Measurements from ENCODE around the gene RPS27L.
A peak's percentile ranks its signal among the peaks of the same experiment; 100 is the strongest.

The RPS27L gene

DNA sequence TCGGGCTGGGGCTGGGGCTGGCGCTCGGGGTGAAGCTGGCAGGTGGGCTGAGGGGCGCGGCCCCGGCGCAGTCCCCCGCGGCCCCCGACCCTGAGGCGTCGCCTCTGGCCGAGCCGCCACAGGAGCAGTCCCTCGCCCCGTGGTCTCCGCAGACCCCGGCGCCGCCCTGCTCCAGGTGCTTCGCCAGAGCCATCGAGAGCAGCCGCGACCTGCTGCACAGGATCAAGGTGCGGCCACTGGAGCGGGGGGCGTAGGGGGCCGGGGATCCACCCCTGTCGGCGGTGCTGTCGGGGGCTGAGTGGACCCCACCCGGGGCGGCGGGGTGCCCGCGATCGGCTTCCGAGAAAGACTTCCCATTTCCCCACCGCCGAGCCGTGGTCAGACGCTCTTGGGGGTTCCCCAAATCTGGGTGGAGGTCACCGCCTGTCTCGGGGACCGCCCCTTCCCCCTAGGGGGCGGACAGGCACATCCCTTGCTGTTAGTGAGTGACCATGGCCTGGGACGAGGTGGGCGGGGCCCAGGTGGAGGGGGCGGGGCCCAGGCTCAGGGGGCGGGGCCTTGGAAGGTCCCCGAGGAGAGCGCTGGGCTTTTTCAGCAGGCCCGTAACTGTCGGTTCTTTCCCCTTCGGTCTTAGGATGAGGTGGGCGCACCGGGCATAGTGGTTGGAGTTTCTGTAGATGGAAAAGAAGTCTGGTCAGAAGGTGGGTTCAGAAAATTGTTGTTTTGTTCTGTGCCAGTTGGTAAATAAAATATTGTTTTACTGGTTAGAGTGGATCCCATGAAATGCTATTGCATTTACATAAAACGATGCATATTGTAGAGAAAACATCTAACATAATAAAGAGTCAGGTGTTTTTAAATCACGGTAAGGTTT lies 35.0 kb downstream of the RPS27L start:
- Histone ChIP-seq H4K20me1 (peaks cover 0 to 46% (median 0%) of the 10 kb centered on the region in 11 experiments; a peak in 5 of 22 replicates), H3K9me3 (replicated peaks in 1 of 11) (peaks cover 25 to 35% (median 33%) of the 10 kb centered on the region in 11 experiments), H3K36me3 (peaks cover 0 to 39% (median 7%) of the 10 kb centered on the region in 11 experiments; a peak in 14 of 22 replicates), H3K27me3 (no peaks in the 10 kb centered on the region), H3K9ac (peak overlapping the region; percentile 74 to 99 (median 86)), H3K4me3 (peak overlapping the region; percentile 83 to 99 (median 94)), H3K27ac (peak overlapping the region; percentile 56 to 99 (median 77)), H3K4me1 (peaks cover 7 to 31% (median 15%) of the 10 kb centered on the region in 10 experiments; a peak in 17 of 20 replicates), H3K4me2 (peak overlapping the region; percentile 75 to 93 (median 86))
- no peak for TF ChIP-seq Cebpa-rat (IDR thresholded peaks at IDR 0.05)

DNA sequence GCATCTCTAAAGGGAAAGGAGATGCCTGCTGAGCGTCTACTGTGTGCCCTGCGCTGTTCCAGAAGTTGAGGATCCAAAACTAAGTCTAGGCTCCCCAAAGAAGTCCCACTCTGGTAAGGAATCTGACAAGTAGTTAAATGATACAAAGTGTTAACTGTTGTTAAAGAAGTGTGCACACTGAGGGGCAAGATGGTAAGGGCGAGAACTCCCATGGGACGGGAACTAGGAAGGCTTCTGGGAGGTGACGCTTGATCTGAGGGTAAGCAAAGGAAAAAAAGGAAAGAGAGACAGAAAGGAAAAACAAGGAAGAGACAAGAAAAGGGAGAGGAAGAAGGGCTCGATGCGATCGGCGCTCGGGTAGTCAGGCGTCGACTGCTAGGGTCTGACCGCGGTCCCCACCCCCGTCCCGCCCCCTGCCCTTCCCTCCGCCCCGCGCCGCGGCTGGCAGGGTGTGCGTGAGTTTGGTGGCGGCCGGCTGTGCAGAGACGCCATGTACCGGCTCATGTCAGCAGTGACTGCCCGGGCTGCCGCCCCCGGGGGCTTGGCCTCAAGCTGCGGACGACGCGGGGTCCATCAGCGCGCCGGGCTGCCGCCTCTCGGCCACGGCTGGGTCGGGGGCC lies 35.8 kb downstream of the RPS27L start, which contains the start of gene LACTB:
Gene LACTB (plus strand): TSS at position 480 of the 620 bp plus-strand sequence. CDS start 11 bp downstream, at position 491.
- H3K4me2 ChIP-seq: peak within 1 kb of the TSS; percentile 75 to 93 (median 86)
- peaks cover 0 to 32% (median 7%) of the 10 kb centered on the region in 11 experiments; a peak in 11 of 22 replicates for H3K36me3 ChIP-seq
- H3K9ac ChIP-seq: peak within 1 kb of the TSS; percentile 74 to 99 (median 86)
- peak within 1 kb of the TSS; percentile 83 to 99 (median 94) for H3K4me3 ChIP-seq
- peaks cover 7 to 25% (median 15%) of the 10 kb centered on the region in 10 experiments; a peak in 16 of 20 replicates for H3K4me1 ChIP-seq
- no peak for TF ChIP-seq Cebpa-rat (IDR thresholded peaks at IDR 0.05)
- H3K9me3 ChIP-seq (replicated peaks in 1 of 11): peaks cover 25 to 35% (median 33%) of the 10 kb centered on the region in 11 experiments
- peak within 1 kb of the TSS; percentile 56 to 99 (median 78) for H3K27ac ChIP-seq
- H4K20me1 ChIP-seq: peaks cover 0 to 39% (median 0%) of the 10 kb centered on the region in 11 experiments; a peak in 5 of 22 replicates
- H3K27me3 ChIP-seq: no peaks in the 10 kb centered on the region

GRCh38 chr15:63118854-63119253 lies 38.4 kb downstream of the RPS27L start:
- Histone ChIP-seq H3K9me3 (replicated peaks in 1 of 11) (peaks cover 25 to 35% (median 33%) of the 10 kb centered on the region in 11 experiments), H3K27me3 (no peaks in the 10 kb centered on the region), H3K27ac (no peak overlapping the region), H3K36me3 (peaks cover 0 to 12% (median 0%) of the 10 kb centered on the region in 11 experiments; a peak in 4 of 22 replicates), H3K4me2 (no peak overlapping the region), H3K4me3 (no peak overlapping the region), H4K20me1 (peaks cover 0 to 12% (median 0%) of the 10 kb centered on the region in 11 experiments; a peak in 5 of 22 replicates), H3K9ac (no peak overlapping the region), H3K4me1 (peaks cover 7 to 12% (median 10%) of the 10 kb centered on the region in 10 experiments; a peak in 15 of 20 replicates)
- TF ChIP-seq Cebpa-rat (IDR thresholded peaks at IDR 0.05): no peak

GRCh38 chr15:63114465-63114864 lies 42.8 kb downstream of the RPS27L start:
- no peak overlapping the region for H3K9ac ChIP-seq
- H3K4me3 ChIP-seq: no peak overlapping the region
- H3K4me2 ChIP-seq: no peak overlapping the region
- H3K27ac ChIP-seq: no peak overlapping the region
- peaks cover 0 to 20% (median 0%) of the 10 kb centered on the region in 10 experiments; a peak in 6 of 20 replicates for H3K4me1 ChIP-seq
- H4K20me1 ChIP-seq: no peaks in the 10 kb centered on the region
- H3K36me3 ChIP-seq: peaks cover 0 to 4% (median 0%) of the 10 kb centered on the region in 11 experiments; a peak in 2 of 22 replicates
- no peaks in the 10 kb centered on the region for H3K27me3 ChIP-seq
- peaks cover 8 to 16% (median 14%) of the 10 kb centered on the region in 11 experiments for H3K9me3 ChIP-seq (replicated peaks in 1 of 11)
- TF ChIP-seq Cebpa-rat (IDR thresholded peaks at IDR 0.05): no peak

DNA sequence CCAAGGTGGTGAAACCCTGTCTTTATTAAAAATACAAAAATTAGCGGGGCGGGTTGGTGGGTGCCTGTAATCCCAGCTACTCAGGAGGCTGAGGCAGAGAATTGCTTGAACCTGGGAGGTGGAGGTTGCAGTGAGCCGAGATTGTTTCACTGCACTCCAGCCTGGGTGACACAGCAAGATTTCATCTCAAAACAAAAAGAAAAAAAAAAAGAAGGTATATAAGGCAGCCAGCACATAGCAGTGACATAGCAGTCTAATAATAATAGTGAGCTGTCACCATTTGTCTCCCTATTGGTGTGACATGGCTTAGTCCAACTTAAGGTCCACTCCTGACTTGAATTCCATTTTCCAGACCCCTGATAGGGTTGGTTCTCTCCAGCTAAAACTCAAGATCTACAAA lies 44.4 kb downstream of the RPS27L start:
- Histone ChIP-seq H3K4me3 (no peak overlapping the region), H3K27me3 (no peaks in the 10 kb centered on the region), H4K20me1 (no peaks in the 10 kb centered on the region), H3K27ac (no peak overlapping the region), H3K9me3 (replicated peaks in 1 of 11) (peaks cover 0 to under 1% (median 0%) of the 10 kb centered on the region in 11 experiments; a peak in 1 of 22 replicates), H3K9ac (no peak overlapping the region), H3K36me3 (no peaks in the 10 kb centered on the region), H3K4me1 (peaks cover 0 to 16% (median 0%) of the 10 kb centered on the region in 10 experiments; a peak in 6 of 20 replicates), H3K4me2 (no peak overlapping the region)
- TF ChIP-seq Cebpa-rat (IDR thresholded peaks at IDR 0.05): no peak

GRCh38 chr15:63111481-63111880 lies 45.8 kb downstream of the RPS27L start:
- no peak overlapping the region for H3K27ac ChIP-seq
- H3K4me1 ChIP-seq: peaks cover 0 to 14% (median 0%) of the 10 kb centered on the region in 10 experiments; a peak in 6 of 20 replicates
- peaks cover 0 to 8% (median 4%) of the 10 kb centered on the region in 11 experiments; a peak in 15 of 22 replicates for H3K9me3 ChIP-seq (replicated peaks in 1 of 11)
- peak overlapping the region in 2 of 11 experiments; percentile 3 to 27; a peak in 1 of 22 replicates for H3K4me2 ChIP-seq
- no peak overlapping the region for H3K4me3 ChIP-seq
- TF ChIP-seq Cebpa-rat (IDR thresholded peaks at IDR 0.05): no peak
- H4K20me1 ChIP-seq: no peaks in the 10 kb centered on the region
- H3K9ac ChIP-seq: no peak overlapping the region
- no peaks in the 10 kb centered on the region for H3K27me3 ChIP-seq
- H3K36me3 ChIP-seq: no peaks in the 10 kb centered on the region

DNA sequence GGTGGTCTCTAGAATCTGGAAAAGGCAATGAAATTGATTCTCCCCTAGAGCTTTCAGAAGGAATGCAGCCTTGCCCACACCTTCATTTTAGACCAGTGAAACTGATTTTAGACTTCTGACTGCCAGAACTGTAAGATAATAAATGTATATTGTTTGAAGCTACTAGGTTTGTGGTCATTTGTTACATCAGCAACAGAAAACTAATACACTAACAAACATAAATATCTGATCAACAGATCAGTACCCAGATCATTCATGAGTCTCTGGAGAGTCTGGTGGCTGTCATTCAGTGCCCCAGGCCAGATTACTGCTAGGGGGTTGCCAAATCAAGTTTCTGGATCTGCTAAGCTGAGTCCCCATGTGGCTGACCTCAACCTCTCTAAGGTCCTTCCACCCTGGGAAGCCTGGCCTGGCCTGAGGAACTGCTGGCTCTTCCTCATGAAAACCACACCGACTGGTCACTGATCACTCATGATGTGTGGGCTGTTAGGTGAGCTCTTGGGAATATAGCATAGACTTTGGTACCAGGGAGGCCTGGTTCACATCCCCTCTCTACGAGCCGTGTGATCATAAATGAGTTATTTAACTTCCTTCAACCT lies 46.8 kb downstream of the RPS27L start:
- Histone ChIP-seq H3K27me3 (no peaks in the 10 kb centered on the region), H3K27ac (no peak overlapping the region), H3K9me3 (replicated peaks in 1 of 11) (peaks cover 8 to 18% (median 14%) of the 10 kb centered on the region in 11 experiments)

GRCh38 chr15:63109920-63110319 lies 47.4 kb downstream of the RPS27L start:
- Histone ChIP-seq H3K36me3 (no peaks in the 10 kb centered on the region), H3K4me1 (peaks cover 0 to 14% (median 0%) of the 10 kb centered on the region in 10 experiments; a peak in 6 of 20 replicates), H3K4me3 (no peak overlapping the region), H3K27ac (no peak overlapping the region), H3K4me2 (no peak overlapping the region), H4K20me1 (no peaks in the 10 kb centered on the region), H3K27me3 (no peaks in the 10 kb centered on the region), H3K9ac (no peak overlapping the region), H3K9me3 (replicated peaks in 1 of 11) (peaks cover 12 to 24% (median 19%) of the 10 kb centered on the region in 11 experiments)
- no peak for TF ChIP-seq Cebpa-rat (IDR thresholded peaks at IDR 0.05)

More for the DNA sequence above, 46.8 kb downstream of the RPS27L start:
- H3K4me3 ChIP-seq: no peak overlapping the region
- no peaks in the 10 kb centered on the region for H4K20me1 ChIP-seq
- no peak for TF ChIP-seq Cebpa-rat (IDR thresholded peaks at IDR 0.05)
- H3K9ac ChIP-seq: no peak overlapping the region
- H3K36me3 ChIP-seq: no peaks in the 10 kb centered on the region
- peaks cover 0 to 14% (median 0%) of the 10 kb centered on the region in 10 experiments; a peak in 6 of 20 replicates for H3K4me1 ChIP-seq
- H3K4me2 ChIP-seq: peak overlapping the region in 1 of 11 experiments; percentile 24; a peak in 1 of 22 replicates
